ENCODE data around the gene DCLRE1B.

DCLRE1B gene

GRCh38 chr1:113887402-113888175 is 17.5 kb upstream of the DCLRE1B start, which contains the start of gene BCL2L15:
BCL2L15 (minus strand) TSS chr1:113887581; CDS start chr1:113887375, 206 bp downstream.
- DNase-seq = no peak

GRCh38 chr1:113890816-113891215 is 14.3 kb upstream of the DCLRE1B start:
- DNase-seq = no peak

GRCh38 chr1:113891631-113892220 is 13.4 kb upstream of the DCLRE1B start:
- no peak for DNase-seq

- no peak for DNase-seq
Observed at GRCh38 chr1:113893267-113893666, 11.9 kb upstream of the DCLRE1B start.

GRCh38 chr1:113895098-113895497 is 10.0 kb upstream of the DCLRE1B start:
- DNase-seq = no peak

GRCh38 chr1:113895961-113896360 is 9.2 kb upstream of the DCLRE1B start:
- DNase-seq = no peak

GRCh38 chr1:113898241-113898814 is 6.8 kb upstream of the DCLRE1B start:
- no peak for DNase-seq

GRCh38 chr1:113899111-113899510 is 6.0 kb upstream of the DCLRE1B start:
- DNase-seq = no peak

- DNase-seq = no peak
Observed at GRCh38 chr1:113901191-113901590, 3.9 kb upstream of the DCLRE1B start.

GRCh38 chr1:113903501-113904292 is 1.4 kb upstream of the DCLRE1B start:
- no peak for DNase-seq

GRCh38 chr1:113904293-113904673 is 843 bp upstream of the DCLRE1B start:
- no peak for DNase-seq

- no peak for DNase-seq
Observed at GRCh38 chr1:113905435-113905861, 322 bp downstream of the DCLRE1B start.

- no peak for DNase-seq
Observed at GRCh38 chr1:113912594-113913311, 7.6 kb downstream of the DCLRE1B start.

- DNase-seq = no peak
Observed at GRCh38 chr1:113913312-113913668, 8.2 kb downstream of the DCLRE1B start.

GRCh38 chr1:113913887-113914664 is 8.9 kb downstream of the DCLRE1B start:
- no peak for DNase-seq

GRCh38 chr1:113916974-113917373 is 11.8 kb downstream of the DCLRE1B start:
- DNase-seq = no peak

- DNase-seq = no peak
Observed at GRCh38 chr1:113917400-113918082, 12.4 kb downstream of the DCLRE1B start.

- DNase-seq = no peak
Observed at GRCh38 chr1:113918243-113918642, 13.1 kb downstream of the DCLRE1B start.

- DNase-seq = no peak
Observed at GRCh38 chr1:113922957-113923356, 17.8 kb downstream of the DCLRE1B start.

- no peak for DNase-seq
Observed at GRCh38 chr1:113924473-113924872, 19.3 kb downstream of the DCLRE1B start.

Data from CD4-positive, alpha-beta T cell treated with Interferon gamma for 1 hour (primary cell).